Measurements from ENCODE around the gene TMEM185B.
A peak's percentile ranks its signal among the peaks of the same experiment; 100 is the strongest.

Gene TMEM185B

DNA sequence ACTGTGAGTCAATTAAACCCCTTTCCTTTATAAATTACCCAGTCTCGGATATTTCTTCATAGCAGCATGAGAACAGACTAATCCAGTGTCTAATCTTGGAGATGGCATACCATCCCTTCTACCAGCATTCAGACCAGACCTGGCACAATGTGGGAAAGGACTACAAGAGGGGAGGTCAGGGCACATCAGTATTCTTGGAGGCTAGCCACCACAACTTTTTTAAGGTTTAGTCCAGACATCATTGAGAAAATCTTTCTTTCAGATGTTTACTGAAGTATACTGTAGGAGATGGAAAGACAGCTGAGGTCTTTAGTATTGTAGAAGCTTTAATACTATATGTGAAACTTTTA lies 33.4 kb upstream of the TMEM185B start:
- no peak for TF ChIP-seq CTCF (IDR thresholded peaks at IDR 0.05; ENCODE audit: low read depth, low read length, missing control alignments)
- no peak for DNase-seq (ENCODE audit: extremely low read depth, low read depth)
- no peak overlapping the region for H3K4me3 ChIP-seq (replicated peaks; ENCODE audit: low read depth, low read length)

- no peak overlapping the region for H3K4me3 ChIP-seq (replicated peaks; ENCODE audit: low read depth, low read length)
- TF ChIP-seq CTCF (IDR thresholded peaks at IDR 0.05; ENCODE audit: low read depth, low read length, missing control alignments): no peak
- no peak for DNase-seq (ENCODE audit: extremely low read depth, low read depth)
These were observed 32.9 kb upstream of the TMEM185B start for GRCh38 chr2:120255986-120256650.

DNA sequence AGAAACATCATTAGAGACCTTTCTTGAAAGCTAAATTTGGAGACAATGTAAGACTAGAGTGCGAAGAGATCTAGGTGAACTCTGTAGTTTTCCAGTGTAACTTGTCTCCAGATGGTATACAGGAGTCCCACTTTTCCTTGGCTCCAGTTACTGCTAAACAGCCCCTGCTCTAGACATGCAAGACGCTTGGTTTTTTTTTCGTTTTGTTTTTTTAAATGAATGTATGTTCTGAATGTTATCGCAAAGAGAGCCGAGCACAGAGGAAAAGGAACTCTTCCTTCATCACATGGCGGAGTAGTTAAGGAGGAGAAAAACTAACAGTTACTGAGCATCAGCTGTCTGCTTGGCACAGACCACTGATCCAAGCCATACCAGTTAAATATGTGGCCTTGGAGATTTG lies 31.9 kb upstream of the TMEM185B start:
- no peak overlapping the region for H3K4me3 ChIP-seq (replicated peaks; ENCODE audit: low read depth, low read length)
- DNase-seq (ENCODE audit: extremely low read depth, low read depth): no peak
- TF ChIP-seq CTCF (IDR thresholded peaks at IDR 0.05; ENCODE audit: low read depth, low read length, missing control alignments): no peak

DNA sequence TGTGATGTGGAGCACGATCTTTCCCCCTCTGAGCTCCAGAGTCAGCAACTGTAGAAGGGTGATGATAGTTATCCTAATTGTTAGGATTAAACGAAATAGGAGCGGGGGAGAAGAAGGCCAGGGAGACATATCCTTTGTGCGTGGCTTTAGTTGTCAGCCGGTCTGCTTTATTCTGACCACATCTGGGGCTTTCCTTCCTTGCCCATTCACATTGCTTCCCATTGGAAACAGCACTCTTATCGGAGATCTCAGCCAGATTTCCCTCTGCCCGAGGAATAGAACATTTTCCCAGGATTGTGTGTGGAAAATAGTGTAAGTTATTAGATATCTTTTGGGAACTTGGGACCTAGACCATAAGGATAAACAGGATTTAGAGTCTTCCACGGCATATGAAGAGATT lies 31.0 kb upstream of the TMEM185B start:
- TF ChIP-seq CTCF (IDR thresholded peaks at IDR 0.05; ENCODE audit: low read depth, low read length, missing control alignments): no peak
- peak overlapping the region; percentile 83 for H3K4me3 ChIP-seq (replicated peaks; ENCODE audit: low read depth, low read length)
- DNase-seq (ENCODE audit: extremely low read depth, low read depth): no peak

DNA sequence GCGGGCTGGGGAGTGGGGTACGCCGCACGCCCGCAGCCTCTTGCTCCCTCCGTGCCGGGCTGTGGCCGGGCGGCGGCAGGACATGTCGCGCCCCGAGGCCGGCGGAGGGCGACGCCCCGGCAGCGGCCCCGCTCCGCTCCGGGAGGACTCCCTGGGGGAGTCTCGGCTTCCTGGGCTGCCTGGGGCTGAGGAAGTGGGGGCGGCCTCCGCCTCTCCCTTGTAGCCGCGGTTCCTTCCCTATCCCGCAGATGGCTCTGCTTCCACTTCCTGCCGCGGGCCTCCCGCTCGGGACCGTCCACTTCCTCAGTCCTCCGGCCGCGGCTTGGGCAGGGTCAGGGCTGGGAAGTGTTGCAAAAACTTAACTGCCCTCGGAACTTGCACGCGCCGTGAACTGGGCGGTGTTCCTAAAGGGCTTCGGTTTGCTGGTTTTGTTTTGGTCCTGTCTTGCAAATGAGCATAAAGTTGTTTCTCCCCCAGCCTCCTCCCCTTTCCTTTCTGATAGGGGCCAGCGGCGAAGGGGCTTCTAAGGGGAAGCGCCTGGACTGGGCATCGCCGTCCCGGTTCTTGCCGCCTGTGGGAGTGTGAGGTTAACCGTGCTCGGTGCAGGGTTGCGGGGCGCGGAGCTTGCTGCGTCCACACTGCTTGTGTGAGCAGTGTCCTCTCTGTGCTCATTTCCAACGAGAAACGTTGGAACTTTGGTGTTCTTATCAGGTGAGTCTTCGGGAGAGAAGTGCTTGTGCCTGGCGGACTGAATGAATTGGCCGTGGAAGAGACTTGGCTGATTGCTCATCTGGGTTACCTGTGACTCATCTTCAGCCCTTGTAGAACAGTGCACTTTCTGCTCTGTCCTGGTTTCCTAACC lies 30.1 kb upstream of the TMEM185B start:
- no peak for DNase-seq (ENCODE audit: extremely low read depth, low read depth)
- H3K4me3 ChIP-seq (replicated peaks; ENCODE audit: low read depth, low read length): peak overlapping the region; percentile 83
- TF ChIP-seq CTCF (IDR thresholded peaks at IDR 0.05; ENCODE audit: low read depth, low read length, missing control alignments): peak; percentile 31

GRCh38 chr2:120252225-120253020 lies 29.2 kb upstream of the TMEM185B start, which contains the start of gene RALB:
Gene RALB (plus strand): TSS chr2:120252852. CDS start chr2:120278665, 25,813 bp downstream.
- DNase-seq (ENCODE audit: extremely low read depth, low read depth): peak; percentile 87
- no peak for TF ChIP-seq CTCF (IDR thresholded peaks at IDR 0.05; ENCODE audit: low read depth, low read length, missing control alignments)
- H3K4me3 ChIP-seq (replicated peaks; ENCODE audit: low read depth, low read length): peak within 1 kb of the TSS; percentile 83

Measured in HFF-Myc (cell line).